Mesenchymal stem cell (in vitro differentiated cells and primary cell): ENCODE measurements around the gene FAM187B.
A peak's percentile ranks its signal among the peaks of the same experiment; 100 is the strongest.

Experiments used
- DNase-seq: peaks from one replicate; pipeline ENCODE4 v3.0.0-alpha.2; 2013
- H2AFZ ChIP-seq: one replicate; pipeline ENCODE4 v1.6.1; 2013; ENCODE audit warnings: low read depth, mild to moderate bottlenecking, control low read depth, inconsistent platforms, low read length, moderate library complexity
- H2AK5ac ChIP-seq: 2 replicates; pipeline ENCODE4 v1.6.1; 2013; ENCODE audit warnings: low read length, moderate library complexity, mild to moderate bottlenecking, inconsistent platforms; ENCODE audit not compliant: severe bottlenecking
- H2BK120ac ChIP-seq: one replicate; pipeline ENCODE4 v1.6.1; 2013; ENCODE audit warnings: low read depth, mild to moderate bottlenecking, inconsistent platforms, low read length, moderate library complexity
- H2BK12ac ChIP-seq, 2 experiments: one replicate each; pipeline ENCODE4 v1.6.1; 2013; ENCODE audit warnings: inconsistent platforms in 2 of 2, low read length in 2 of 2, mild to moderate bottlenecking in 2 of 2, moderate library complexity in 2 of 2, control low read depth in 1 of 2
- H2BK15ac ChIP-seq: one replicate; pipeline ENCODE4 v1.6.1; 2013; ENCODE audit warnings: mild to moderate bottlenecking, low read depth, inconsistent platforms; ENCODE audit not compliant: poor library complexity, severe bottlenecking
- H2BK5ac ChIP-seq: 2 replicates; pipeline ENCODE4 v1.6.1; 2013; ENCODE audit warnings: low read depth, mild to moderate bottlenecking, low read length, control low read depth, inconsistent platforms; ENCODE audit not compliant: poor library complexity, severe bottlenecking
- H3K14ac ChIP-seq, 2 experiments: one replicate each; pipeline ENCODE4 v1.6.1; 2013; ENCODE audit warnings: inconsistent platforms in 2 of 2, low read length in 2 of 2, control low read depth in 1 of 2, mild to moderate bottlenecking in 1 of 2, moderate library complexity in 1 of 2
- H3K18ac ChIP-seq, 2 experiments: one replicate each; pipeline ENCODE4 v1.6.1; 2013; ENCODE audit warnings: inconsistent platforms in 2 of 2, low read length in 2 of 2, control low read depth in 1 of 2, low read depth in 1 of 2, mild to moderate bottlenecking in 1 of 2
- H3K23ac ChIP-seq, 2 experiments: one replicate each; pipeline ENCODE4 v1.6.1; 2013; ENCODE audit warnings: inconsistent platforms in 2 of 2, low read length in 2 of 2, mild to moderate bottlenecking in 2 of 2, moderate library complexity in 2 of 2, control low read depth in 1 of 2
- H3K27ac ChIP-seq: 2 replicates; pipeline ENCODE4 v1.5.1; 2013; ENCODE audit warnings: mild to moderate bottlenecking, moderate library complexity, low read length, control low read depth, inconsistent platforms; ENCODE audit not compliant: poor library complexity, severe bottlenecking
- H3K27me3 ChIP-seq, 2 experiments: 2 replicates each; pipeline versions ENCODE4 v1.6.1 to v1.7.0; 2013; ENCODE audit warnings: low read length in 2 of 2, mild to moderate bottlenecking in 2 of 2, moderate library complexity in 2 of 2, control low read depth in 1 of 2, inconsistent platforms in 1 of 2; ENCODE audit not compliant: control insufficient read depth in 1 of 2, insufficient read depth in 1 of 2
- H3K36me3 ChIP-seq, 2 experiments: 2 replicates each; pipeline versions ENCODE4 v1.6.1 to v1.7.0; 2013; ENCODE audit warnings: low read length in 2 of 2, control low read depth in 1 of 2, inconsistent platforms in 1 of 2, low read depth in 1 of 2, mild to moderate bottlenecking in 1 of 2; ENCODE audit not compliant: insufficient read depth in 2 of 2, control insufficient read depth in 1 of 2
- H3K4ac ChIP-seq, 2 experiments: one replicate each; pipeline ENCODE4 v1.6.1; 2013; ENCODE audit warnings: inconsistent platforms in 2 of 2, low read length in 2 of 2, mild to moderate bottlenecking in 2 of 2, moderate library complexity in 2 of 2, control low read depth in 1 of 2, low read depth in 1 of 2
- H3K4me1 ChIP-seq: 2 replicates; pipeline ENCODE4 v1.6.1; 2013; ENCODE audit warnings: low read depth, low read length, control low read depth; ENCODE audit not compliant: control insufficient read depth, insufficient read depth
- H3K4me2 ChIP-seq: 2 replicates; pipeline ENCODE4 v1.6.1; 2013; ENCODE audit warnings: low read length, mild to moderate bottlenecking, inconsistent platforms; ENCODE audit not compliant: poor library complexity, severe bottlenecking
- H3K4me3 ChIP-seq, 2 experiments: 2 replicates each; pipeline versions ENCODE4 v1.5.1 to v1.7.0; 2013; ENCODE audit warnings: low read length in 2 of 2, mild to moderate bottlenecking in 2 of 2, control low read depth in 1 of 2, low read depth in 1 of 2; ENCODE audit not compliant: insufficient read depth in 1 of 2
- H3K79me1 ChIP-seq: replicated peaks from 2 replicates; pipeline ENCODE4 v1.6.1; 2013; ENCODE audit warnings: mild to moderate bottlenecking, control low read depth, low read length, inconsistent platforms; ENCODE audit not compliant: poor library complexity, severe bottlenecking
- H3K9ac ChIP-seq: 2 replicates; pipeline ENCODE4 v1.7.0; 2013; ENCODE audit warnings: mild to moderate bottlenecking, low read length, moderate library complexity
- H3K9me3 ChIP-seq: 2 replicates; pipeline ENCODE4 v1.7.0; 2013; ENCODE audit warnings: mild to moderate bottlenecking, low read length; ENCODE audit not compliant: control insufficient read depth
- H4K8ac ChIP-seq: one replicate; pipeline ENCODE4 v1.6.1; 2013; ENCODE audit warnings: inconsistent platforms, mild to moderate bottlenecking, low read length, moderate library complexity
- H4K91ac ChIP-seq: one replicate; pipeline ENCODE4 v1.6.1; 2013; ENCODE audit warnings: mild to moderate bottlenecking, low read length, inconsistent platforms
- WGBS: methylation state at CpG from one replicate; pipeline ENCODE4 v1.1.7; 2013; ENCODE audit warnings: mixed read lengths; 5-methylcytosine and 5-hydroxymethylcytosine counted together

FAM187B gene

DNA sequence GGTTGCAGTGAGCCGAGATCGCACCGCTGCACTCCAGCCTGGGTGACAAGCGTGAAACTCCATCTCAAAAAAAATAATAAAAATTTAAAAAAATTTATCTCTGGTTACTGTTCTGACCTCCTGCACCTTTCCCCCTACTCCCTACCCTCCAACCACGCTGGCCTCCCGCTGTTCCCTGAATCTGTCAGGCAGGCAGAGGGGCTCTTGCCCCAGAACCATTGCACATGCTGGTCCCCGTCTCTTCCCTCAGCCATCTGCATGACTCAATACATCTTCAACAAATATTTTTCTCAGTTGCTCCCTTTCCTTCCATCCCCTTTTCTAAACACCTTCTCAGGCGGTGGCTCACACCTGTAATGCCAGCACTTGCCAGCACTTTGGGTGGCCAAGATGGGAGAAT lies 1.1 kb upstream of the FAM187B start:
- no peaks in the 10 kb centered on the region for H3K79me1 ChIP-seq
- WGBS = 83% methylated on average over 8 of the region's 8 CpGs
- H3K4me3 ChIP-seq = no peak overlapping the region

DNA sequence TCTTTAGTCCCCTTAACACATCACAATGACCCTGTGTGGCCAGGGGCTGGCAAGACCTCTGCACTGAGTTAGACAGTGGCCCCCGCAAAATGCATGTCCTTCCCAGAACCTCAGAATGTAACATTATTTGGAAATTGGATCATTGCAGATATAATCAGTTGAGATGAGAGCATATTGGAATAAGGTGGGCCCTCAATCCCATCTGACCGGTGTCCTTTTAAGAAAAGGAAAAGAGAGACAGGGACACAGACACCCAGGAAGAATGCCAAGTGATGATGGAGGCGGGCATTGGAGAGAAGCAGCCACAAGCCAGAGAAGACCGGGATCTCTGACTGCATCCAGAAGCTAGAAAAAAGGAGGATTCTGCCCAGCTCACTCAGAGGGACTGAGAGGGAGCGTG lies 1.8 kb downstream of the FAM187B start:
- H2BK12ac ChIP-seq = no peak overlapping the region
- no peak overlapping the region for H2AK5ac ChIP-seq
- no peak overlapping the region for H4K91ac ChIP-seq
- no peaks in the 10 kb centered on the region for H3K79me1 ChIP-seq
- no peaks in the 10 kb centered on the region for H3K36me3 ChIP-seq
- peaks cover 11% of the 10 kb centered on the region for H3K9me3 ChIP-seq
- H3K23ac ChIP-seq = no peak overlapping the region
- H2BK15ac ChIP-seq = no peak overlapping the region
- no peak overlapping the region for H2AFZ ChIP-seq
- no peak for DNase-seq
- no peak overlapping the region for H2BK5ac ChIP-seq
- H3K9ac ChIP-seq = no peak overlapping the region
- H3K4me3 ChIP-seq = no peak overlapping the region
- H3K18ac ChIP-seq = no peak overlapping the region
- no peak overlapping the region for H3K27ac ChIP-seq
- no peak overlapping the region for H3K14ac ChIP-seq
- peaks cover 11 to 32% of the 10 kb centered on the region in 2 experiments for H3K27me3 ChIP-seq
- H4K8ac ChIP-seq = no peak overlapping the region
- H3K4ac ChIP-seq = no peak overlapping the region
- no peaks in the 10 kb centered on the region for H3K4me1 ChIP-seq
- H2BK120ac ChIP-seq = no peak overlapping the region
- 84% methylated on average over 4 of the region's 5 CpGs for WGBS
- no peak overlapping the region for H3K4me2 ChIP-seq

More for the DNA sequence above, 1.1 kb upstream of the FAM187B start:
- no peak overlapping the region for H2AK5ac ChIP-seq
- no peaks in the 10 kb centered on the region for H3K36me3 ChIP-seq
- H3K23ac ChIP-seq = no peak overlapping the region
- no peak overlapping the region for H4K91ac ChIP-seq
- no peak for DNase-seq
- H3K18ac ChIP-seq = no peak overlapping the region
- no peak overlapping the region for H3K4me2 ChIP-seq
- no peak overlapping the region for H2BK15ac ChIP-seq
- peaks cover 11 to 49% of the 10 kb centered on the region in 2 experiments for H3K27me3 ChIP-seq
- H4K8ac ChIP-seq = no peak overlapping the region
- no peaks in the 10 kb centered on the region for H3K4me1 ChIP-seq
- H3K9ac ChIP-seq = no peak overlapping the region
- no peak overlapping the region for H3K14ac ChIP-seq
- no peak overlapping the region for H2BK5ac ChIP-seq
- H3K27ac ChIP-seq = no peak overlapping the region
- H3K9me3 ChIP-seq = peaks cover 4% of the 10 kb centered on the region
- H2BK12ac ChIP-seq = no peak overlapping the region
- no peak overlapping the region for H2BK120ac ChIP-seq
- H3K4ac ChIP-seq = no peak overlapping the region
- no peak overlapping the region for H2AFZ ChIP-seq

DNA sequence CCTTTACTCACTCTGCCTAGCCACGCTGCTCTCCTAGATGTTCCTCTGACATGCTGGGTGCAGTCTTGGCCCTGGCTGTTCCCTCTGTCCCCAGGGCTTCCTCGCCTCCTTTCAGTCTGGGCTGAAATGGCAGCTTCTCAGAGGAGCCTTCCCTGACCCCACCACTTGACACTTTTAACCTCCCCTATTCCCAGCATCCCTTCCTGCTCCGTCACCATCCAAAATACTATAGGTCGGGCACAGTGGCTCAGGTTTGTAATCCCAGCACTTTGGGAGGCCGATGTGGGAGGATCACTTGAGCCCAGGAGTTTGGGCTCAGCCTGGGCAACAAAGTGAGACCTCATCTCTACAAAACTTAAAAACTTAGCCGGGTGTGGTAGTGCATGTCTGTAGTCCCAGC lies 2.6 kb downstream of the FAM187B start:
- no peak for DNase-seq
- Histone ChIP-seq H3K4ac (no peak overlapping the region), H3K23ac (no peak overlapping the region), H3K4me2 (no peak overlapping the region), H3K27ac (no peak overlapping the region), H3K36me3 (no peaks in the 10 kb centered on the region), H2BK12ac (no peak overlapping the region), H3K4me1 (no peaks in the 10 kb centered on the region), H2BK15ac (no peak overlapping the region), H3K9me3 (peaks cover 11% of the 10 kb centered on the region), H2BK120ac (no peak overlapping the region), H3K14ac (no peak overlapping the region), H3K79me1 (no peaks in the 10 kb centered on the region), H3K4me3 (no peak overlapping the region), H3K9ac (no peak overlapping the region), H4K8ac (no peak overlapping the region), H2BK5ac (no peak overlapping the region), H4K91ac (no peak overlapping the region), H3K27me3 (peaks cover 11 to 32% of the 10 kb centered on the region in 2 experiments), H2AFZ (no peak overlapping the region), H2AK5ac (no peak overlapping the region), H3K18ac (no peak overlapping the region)
- 88% methylated on average over 5 of the region's 6 CpGs for WGBS

DNA sequence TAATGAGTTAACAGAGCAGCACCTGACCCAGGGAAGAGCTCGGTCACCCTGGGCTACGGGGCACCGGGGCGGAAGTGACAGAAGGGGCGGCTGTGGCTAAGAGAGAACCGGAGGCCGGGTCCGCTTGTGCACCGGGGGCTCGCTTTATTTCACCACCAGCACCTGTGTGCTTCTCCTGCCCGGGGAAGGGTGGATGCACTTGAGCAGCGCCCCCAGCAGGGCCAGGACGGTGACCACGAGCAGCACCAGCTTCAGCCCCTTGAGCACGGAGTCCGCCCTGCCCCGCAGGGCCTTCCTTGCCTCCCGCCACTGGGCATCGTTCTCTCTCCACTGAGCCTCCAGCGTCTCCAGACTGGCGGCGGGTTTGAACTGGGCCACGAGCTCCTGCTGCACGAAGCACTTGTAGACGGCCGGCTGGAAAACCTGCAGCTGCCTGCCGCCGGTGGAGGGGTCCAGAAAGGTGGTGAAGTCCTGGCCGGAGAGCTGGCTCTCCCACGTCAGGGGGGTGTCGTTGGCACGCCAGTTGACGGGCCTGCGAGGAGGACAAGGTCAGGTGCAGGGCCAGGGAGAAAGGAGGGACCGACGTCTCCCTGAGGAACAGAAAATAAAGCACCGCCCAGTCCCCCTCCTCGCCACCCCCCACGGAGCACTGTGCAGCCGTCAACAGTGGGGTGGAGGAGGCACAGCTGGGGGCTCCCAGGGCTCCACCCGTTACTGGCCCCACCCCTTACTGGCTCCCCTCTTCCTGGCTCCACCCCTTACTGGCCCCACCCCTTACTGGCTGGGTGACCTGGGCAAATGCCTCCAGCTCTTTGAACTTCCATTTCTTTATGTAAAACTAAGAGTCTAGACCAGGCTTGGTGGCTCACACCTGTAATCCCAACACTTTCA lies 3.6 kb downstream of the FAM187B start:
- Histone ChIP-seq H4K8ac (no peak overlapping the region), H3K4me1 (no peaks in the 10 kb centered on the region), H2AFZ (no peak overlapping the region), H3K9ac (no peak overlapping the region), H2BK12ac (no peak overlapping the region), H3K4me3 (peak overlapping the region in 1 of 2 experiments; percentile 6), H3K14ac (no peak overlapping the region), H2BK120ac (no peak overlapping the region), H3K18ac (no peak overlapping the region), H3K36me3 (no peaks in the 10 kb centered on the region), H3K27ac (no peak overlapping the region), H3K27me3 (peaks cover 11 to 27% of the 10 kb centered on the region in 2 experiments), H2BK5ac (no peak overlapping the region), H2BK15ac (no peak overlapping the region), H4K91ac (no peak overlapping the region), H3K4ac (no peak overlapping the region), H3K4me2 (no peak overlapping the region), H3K23ac (no peak overlapping the region), H3K79me1 (no peaks in the 10 kb centered on the region), H3K9me3 (peaks cover 11% of the 10 kb centered on the region), H2AK5ac (no peak overlapping the region)
- 73% methylated on average over 40 of the region's 41 CpGs for WGBS
- no peak for DNase-seq
